Nephron progenitor cell (in vitro differentiated cells): ENCODE measurements around the gene TBXAS1.
A peak's percentile ranks its signal among the peaks of the same experiment; 100 is the strongest.

Experiments
- DNase-seq: peaks from one replicate; pipeline ENCODE4 v3.0.0; 2021
- H3K27ac Mint-ChIP-seq: 2 replicates; pipeline ENCODE4 v1.8.0; 2021; ENCODE audit warnings: mild to moderate bottlenecking, moderate library complexity, mixed read lengths
- H3K27me3 Mint-ChIP-seq: 2 replicates; pipeline ENCODE4 v1.8.0; 2021; ENCODE audit warnings: mild to moderate bottlenecking, low read depth, mixed read lengths; ENCODE audit not compliant: poor library complexity
- H3K36me3 Mint-ChIP-seq: 2 replicates; pipeline ENCODE4 v1.8.0; 2021; ENCODE audit warnings: low read depth, mixed read lengths
- H3K4me1 Mint-ChIP-seq: 2 replicates; pipeline ENCODE4 v1.8.0; 2021; ENCODE audit warnings: mixed read lengths
- H3K4me3 Mint-ChIP-seq: 2 replicates; pipeline ENCODE4 v1.8.0; 2021; ENCODE audit warnings: mild to moderate bottlenecking, moderate library complexity, mixed read lengths
- H3K9me3 Mint-ChIP-seq: 2 replicates; pipeline ENCODE4 v1.8.0; 2021; ENCODE audit warnings: mild to moderate bottlenecking, moderate library complexity, mixed read lengths
- TF ChIP-seq, protein P1 (sequence below): fragments of 200-600 bp; sonication (generic); IDR thresholded peaks from 2 replicates; pipeline ENCODE4 v1.5.0; 2021; ENCODE audit warnings: antibody characterized with exemption

The TBXAS1 gene

DNA sequence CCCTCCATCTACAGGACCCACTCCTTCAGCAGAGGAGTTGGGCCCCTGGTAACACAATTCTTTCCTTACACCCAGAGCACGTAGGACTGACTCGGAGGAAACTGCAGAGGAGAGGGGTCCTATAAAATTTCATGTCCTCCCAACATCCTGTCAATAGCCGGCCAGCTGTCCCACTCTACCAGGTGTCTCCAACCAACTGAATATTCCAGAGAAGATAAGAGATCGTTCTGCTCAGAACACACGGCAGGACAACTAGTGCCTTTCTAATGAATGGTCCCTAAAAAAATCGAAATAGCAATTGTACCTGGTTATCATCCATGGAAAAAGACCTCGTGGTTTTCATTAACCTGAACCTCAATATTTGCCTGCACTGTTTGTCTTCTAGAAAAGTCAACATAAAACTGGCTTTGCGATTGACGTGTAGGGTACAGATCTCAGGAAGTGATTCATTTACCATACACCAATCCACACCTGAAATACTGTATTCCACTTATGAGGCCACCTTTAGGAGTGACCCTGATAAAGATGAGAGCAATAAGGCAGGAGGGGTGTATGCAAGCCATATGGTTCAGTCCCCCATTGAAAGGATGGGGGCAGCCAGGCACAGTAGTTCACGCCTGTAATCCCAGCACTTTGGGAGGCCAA, 121.9 kb downstream of the TBXAS1 start:
- TF ChIP-seq, protein P1, sequence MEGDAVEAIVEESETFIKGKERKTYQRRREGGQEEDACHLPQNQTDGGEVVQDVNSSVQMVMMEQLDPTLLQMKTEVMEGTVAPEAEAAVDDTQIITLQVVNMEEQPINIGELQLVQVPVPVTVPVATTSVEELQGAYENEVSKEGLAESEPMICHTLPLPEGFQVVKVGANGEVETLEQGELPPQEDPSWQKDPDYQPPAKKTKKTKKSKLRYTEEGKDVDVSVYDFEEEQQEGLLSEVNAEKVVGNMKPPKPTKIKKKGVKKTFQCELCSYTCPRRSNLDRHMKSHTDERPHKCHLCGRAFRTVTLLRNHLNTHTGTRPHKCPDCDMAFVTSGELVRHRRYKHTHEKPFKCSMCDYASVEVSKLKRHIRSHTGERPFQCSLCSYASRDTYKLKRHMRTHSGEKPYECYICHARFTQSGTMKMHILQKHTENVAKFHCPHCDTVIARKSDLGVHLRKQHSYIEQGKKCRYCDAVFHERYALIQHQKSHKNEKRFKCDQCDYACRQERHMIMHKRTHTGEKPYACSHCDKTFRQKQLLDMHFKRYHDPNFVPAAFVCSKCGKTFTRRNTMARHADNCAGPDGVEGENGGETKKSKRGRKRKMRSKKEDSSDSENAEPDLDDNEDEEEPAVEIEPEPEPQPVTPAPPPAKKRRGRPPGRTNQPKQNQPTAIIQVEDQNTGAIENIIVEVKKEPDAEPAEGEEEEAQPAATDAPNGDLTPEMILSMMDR = no peak
- no peak overlapping the region for H3K27ac Mint-ChIP-seq
- H3K36me3 Mint-ChIP-seq = peaks cover 7% of the 10 kb centered on the region
- no peak for DNase-seq
- H3K4me3 Mint-ChIP-seq = no peak overlapping the region
- H3K4me1 Mint-ChIP-seq = peaks cover 24% of the 10 kb centered on the region
- peaks cover 14% of the 10 kb centered on the region for H3K27me3 Mint-ChIP-seq
- H3K9me3 Mint-ChIP-seq = peaks cover 26% of the 10 kb centered on the region

DNA sequence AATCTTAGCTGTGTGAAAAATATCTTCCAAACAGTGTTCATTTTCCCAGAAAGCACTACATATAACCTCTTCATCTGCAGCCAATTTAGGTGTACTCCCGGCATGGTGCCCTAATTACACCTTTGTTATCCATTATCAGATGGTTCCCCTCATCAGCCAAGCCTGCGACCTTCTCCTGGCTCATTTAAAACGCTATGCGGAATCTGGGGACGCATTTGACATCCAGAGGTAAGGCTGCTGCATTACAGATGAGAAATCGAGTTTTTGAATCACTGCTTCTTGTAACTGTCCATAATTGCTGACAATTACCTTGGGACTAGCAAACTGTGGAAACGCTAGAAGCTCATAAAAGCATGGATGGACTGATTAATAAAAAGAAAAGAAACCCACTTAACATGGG, 124.2 kb downstream of the TBXAS1 start:
- TF ChIP-seq, protein P1 = no peak
- H3K36me3 Mint-ChIP-seq = no peaks in the 10 kb centered on the region
- H3K4me3 Mint-ChIP-seq = no peak overlapping the region
- peaks cover 8% of the 10 kb centered on the region for H3K9me3 Mint-ChIP-seq
- no peak overlapping the region for H3K27ac Mint-ChIP-seq
- no peak for DNase-seq
- H3K4me1 Mint-ChIP-seq = peaks cover 45% of the 10 kb centered on the region
- peaks cover 13% of the 10 kb centered on the region for H3K27me3 Mint-ChIP-seq

DNA sequence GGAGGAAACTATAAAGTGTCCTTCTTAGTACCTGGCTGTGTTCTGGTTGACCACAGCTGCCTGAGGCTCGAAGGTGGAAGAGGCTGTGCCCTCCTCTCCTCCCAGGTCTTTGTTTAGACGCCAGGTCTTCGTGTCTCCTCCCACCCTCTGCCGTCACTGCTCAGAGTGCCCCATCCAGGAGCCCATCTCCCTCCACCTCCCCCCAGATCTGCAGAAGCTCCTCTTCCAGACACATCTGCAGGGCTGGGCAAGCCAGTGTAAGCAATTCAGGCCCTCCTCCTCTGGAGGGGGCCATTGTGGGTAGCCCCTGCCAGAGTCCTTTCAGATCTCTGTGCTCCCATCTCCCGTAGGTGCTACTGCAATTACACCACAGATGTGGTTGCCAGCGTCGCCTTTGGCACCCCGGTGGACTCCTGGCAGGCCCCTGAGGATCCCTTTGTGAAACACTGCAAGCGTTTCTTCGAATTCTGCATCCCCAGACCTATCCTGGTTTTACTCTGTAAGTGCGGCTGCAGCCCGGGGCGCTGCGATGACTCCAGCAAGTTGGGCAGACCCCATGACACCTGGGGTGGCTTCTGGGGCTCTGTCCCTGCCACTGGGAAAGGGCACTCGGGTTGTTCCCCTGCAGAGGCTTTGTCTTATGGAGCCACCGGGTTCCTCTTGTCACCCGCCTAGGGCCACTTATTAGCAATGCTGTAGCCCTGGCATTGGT, 126.2 kb downstream of the TBXAS1 start:
- TF ChIP-seq, protein P1 = no peak
- Mint-ChIP-seq H3K4me3 (no peak overlapping the region), H3K4me1 (peaks cover 61% of the 10 kb centered on the region), H3K27ac (no peak overlapping the region), H3K27me3 (peaks cover 13% of the 10 kb centered on the region), H3K9me3 (no peaks in the 10 kb centered on the region), H3K36me3 (no peaks in the 10 kb centered on the region)
- no peak for DNase-seq

DNA sequence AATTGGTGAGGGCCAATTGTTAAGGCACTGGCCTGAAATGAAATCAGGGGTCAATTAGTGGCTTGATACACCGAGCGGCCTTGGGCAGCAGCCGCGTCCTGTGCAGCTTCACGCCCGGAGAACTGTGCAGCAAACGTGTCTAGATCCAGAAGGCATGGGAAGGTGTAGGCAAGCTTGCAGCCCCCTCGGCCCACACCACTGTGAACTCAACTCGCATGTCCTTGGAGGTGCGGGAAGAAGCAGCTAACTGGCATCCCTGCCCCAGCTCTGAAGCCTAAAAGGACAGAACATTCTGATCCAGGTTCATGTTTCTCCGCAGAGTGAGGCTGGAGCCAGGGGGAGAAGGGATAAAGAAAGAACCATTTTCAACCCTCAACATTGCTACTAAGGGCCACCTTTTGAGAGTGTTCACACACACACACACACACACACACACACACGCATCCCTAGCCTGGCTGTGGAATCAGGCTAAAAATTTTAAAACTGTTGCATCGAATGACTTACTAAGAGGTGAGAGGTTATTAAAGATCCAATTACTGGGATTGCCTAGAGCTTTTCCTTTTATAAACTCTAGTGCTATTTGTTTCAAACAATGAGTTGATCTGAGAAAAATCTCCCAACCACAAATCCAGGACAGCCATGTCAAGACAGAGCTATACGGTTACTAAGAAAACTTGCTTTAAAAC, 129.7 kb downstream of the TBXAS1 start:
- no peak overlapping the region for H3K4me3 Mint-ChIP-seq
- no peaks in the 10 kb centered on the region for H3K9me3 Mint-ChIP-seq
- DNase-seq = no peak
- H3K4me1 Mint-ChIP-seq = peaks cover 67% of the 10 kb centered on the region
- peaks cover 6% of the 10 kb centered on the region for H3K27me3 Mint-ChIP-seq
- TF ChIP-seq, protein P1 = no peak
- peak overlapping the region; percentile 95 for H3K27ac Mint-ChIP-seq
- H3K36me3 Mint-ChIP-seq = no peaks in the 10 kb centered on the region

DNA sequence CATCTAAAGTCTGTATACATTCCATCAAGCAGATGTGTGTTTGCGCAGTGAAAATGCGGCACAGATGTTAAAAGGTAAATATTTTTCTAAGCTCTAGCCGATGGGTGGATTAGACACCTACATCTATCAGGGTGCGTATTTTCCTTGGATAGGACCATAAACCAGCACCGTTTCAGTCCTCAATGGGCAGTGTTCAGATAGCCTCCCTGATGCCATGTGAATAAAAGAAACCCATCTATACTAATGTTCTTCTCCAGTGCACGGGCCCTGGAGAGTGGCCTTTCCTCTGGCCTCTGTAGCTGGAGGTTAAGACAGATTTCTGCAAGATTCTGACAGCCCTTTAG, 130.2 kb downstream of the TBXAS1 start:
- Mint-ChIP-seq H3K27ac (peak overlapping the region; percentile 95), H3K9me3 (no peaks in the 10 kb centered on the region), H3K36me3 (no peaks in the 10 kb centered on the region), H3K4me3 (no peak overlapping the region), H3K27me3 (peaks cover 6% of the 10 kb centered on the region), H3K4me1 (peaks cover 62% of the 10 kb centered on the region)
- no peak for DNase-seq
- TF ChIP-seq, protein P1 = no peak
